ENCODE measurements around the gene BTBD18.

BTBD18 gene

DNA sequence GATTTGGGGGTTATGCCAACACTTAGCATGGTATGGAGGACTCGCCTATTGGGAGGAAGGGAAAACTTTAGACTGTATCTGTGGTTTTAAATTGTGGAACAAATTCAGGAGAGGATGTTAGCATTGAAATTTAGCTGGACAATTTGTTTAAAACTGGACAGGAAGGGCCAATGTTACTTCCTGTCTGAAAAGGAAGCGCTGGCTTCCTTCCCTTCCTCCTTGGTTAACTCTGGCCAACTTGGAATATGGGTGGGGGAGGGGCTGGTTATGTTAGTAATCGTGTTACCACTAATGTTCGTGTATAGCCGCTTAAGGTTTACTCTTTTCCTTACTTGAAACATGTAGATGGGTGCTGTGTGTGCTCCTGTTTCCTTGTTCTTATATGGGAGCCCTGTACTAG, 23.9 kb upstream of the BTBD18 start:
- no peak for DNase-seq

DNA sequence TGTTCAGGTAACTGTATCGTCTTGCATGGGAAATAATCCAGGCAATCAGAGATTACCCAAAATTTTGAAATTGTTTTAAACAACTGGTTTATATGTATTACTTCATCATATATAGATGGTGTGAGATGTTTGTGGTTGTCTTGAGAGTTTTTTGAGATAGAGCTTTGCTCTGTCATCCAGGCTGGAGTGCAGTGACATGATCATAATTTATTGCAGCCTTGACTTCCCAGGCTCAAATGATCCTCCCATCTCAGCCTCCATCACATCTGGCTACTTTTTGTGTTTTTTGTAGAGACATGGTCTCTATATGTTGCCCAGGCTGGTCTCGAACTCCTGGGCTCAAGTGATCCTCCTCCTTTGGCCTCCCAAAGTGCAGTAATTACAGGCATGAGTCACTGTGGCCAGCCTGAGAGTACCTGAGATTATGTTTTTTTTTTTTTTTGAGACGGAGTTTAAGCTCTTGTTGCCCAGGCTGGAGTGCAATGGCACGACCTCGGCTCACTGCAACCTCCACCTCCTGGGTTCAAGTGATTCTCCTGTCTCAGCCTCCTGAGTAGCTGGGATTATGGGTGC, 21.5 kb upstream of the BTBD18 start:
- no peak for DNase-seq

DNA sequence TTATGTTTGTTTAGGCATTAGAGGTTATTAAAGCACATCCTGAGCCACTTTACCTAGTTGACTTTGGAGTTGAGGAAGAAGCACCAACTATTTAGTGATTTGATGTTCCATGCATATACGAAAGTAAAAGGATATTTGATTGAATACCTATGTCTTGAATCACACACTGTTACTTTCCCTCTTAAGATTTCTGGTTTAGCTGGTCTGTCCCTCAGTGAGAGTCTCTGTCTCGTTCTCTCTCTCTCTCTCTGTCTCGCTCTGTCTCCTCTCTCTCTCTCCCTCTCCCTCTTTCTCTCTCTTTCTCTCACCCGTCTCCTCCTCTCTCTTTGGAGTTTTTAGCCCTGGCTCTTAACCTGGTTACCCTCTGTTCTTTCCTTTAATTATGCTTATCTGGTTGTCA, 20.9 kb upstream of the BTBD18 start:
- no peak for DNase-seq

DNA sequence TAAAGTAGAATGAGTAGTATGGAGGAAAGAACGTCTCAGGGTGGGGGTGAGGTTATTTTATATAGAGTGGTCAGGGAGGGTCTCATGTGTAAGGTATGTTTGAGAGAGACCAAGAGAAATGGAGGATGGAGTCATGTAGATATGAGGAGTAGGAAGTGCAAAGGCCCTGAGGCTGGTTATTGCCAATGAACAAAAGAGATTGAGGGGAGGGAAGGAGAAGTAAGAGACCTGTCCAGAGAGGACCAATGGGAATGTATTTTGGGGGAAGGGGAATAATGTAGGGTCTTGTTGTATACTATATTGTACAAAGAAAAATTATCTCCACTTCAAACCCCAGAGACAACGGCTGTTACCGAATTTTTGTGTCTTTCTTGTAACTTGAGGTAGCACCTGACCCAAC, 19.7 kb upstream of the BTBD18 start:
- no peak for DNase-seq

DNA sequence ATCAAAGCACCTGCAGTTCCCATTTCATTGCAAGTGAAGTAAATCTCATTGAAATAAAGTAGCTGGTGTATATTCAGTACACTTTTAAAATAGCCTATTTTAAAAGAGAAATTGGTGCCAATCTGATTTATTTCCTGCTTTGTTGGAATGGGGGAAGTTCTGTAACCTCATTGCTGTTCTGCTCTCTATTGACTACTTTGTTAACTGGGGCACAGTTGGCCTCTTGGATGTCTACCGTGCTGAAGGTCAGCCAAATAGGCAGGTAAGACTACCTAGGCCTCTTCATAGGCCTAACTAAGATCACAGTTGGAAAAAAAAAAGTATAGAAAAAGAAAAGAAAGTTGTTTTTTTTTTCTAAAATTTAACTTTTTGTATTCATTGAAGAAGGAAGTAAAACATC, 19.2 kb upstream of the BTBD18 start:
- no peak for DNase-seq

DNA sequence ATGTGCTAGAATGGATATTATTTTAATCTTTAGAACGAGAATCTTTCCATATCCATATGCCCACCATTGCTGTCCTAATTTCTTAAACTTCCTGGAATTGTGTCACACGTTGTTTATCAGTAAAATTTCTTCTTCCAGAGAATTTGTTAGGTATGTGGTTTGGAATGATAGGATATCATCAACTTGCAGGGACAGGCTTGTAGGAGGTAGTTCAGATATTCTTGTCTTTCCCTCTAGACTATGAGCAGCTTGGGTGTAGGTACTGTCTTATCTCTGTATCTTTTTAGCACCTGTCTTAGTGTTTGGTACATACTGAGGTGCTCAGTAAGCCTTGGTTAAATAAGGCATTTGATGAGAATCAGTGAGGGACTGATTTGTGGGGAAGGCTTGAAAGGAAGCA, 13.4 kb upstream of the BTBD18 start:
- no peak for DNase-seq

DNA sequence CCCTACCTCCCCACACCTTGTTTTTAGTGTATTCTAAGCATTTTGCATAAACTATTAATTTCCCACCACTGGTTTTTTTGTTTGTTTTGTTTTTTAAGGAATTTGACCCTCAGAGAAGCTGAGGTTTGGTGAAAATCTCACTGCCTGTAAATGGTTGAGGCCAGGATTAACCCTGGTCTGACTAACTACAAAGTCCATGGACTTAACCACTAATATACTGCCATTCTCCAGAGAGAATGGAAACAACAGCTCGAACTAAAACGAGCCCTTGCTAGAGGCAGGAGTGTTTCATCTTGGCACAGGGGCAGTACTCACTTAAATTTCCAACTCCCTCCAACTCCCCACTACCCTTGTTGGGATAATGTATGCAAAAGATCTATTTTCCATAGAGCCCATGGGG, 12.9 kb upstream of the BTBD18 start:
- no peak for DNase-seq

DNA sequence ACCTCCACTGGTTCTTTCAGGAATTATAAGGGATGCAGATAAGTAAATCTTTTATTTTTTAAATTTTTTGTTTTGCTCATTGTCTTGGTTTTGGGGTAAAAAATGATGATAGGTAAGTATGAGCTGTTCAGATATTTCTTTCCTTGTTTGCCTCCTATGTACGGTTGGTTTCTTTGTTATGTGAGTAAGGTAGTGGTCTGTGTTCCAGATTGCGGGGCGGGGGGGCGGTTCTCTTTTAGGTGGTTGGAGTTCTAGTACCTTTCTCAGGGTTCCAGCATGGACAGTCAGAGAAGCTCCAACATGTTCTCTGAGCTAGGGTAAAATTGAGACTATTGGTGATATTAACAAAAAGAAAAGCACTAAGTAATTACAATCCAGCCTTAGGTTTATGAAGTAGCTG, 12.4 kb upstream of the BTBD18 start:
- no peak for DNase-seq

DNA sequence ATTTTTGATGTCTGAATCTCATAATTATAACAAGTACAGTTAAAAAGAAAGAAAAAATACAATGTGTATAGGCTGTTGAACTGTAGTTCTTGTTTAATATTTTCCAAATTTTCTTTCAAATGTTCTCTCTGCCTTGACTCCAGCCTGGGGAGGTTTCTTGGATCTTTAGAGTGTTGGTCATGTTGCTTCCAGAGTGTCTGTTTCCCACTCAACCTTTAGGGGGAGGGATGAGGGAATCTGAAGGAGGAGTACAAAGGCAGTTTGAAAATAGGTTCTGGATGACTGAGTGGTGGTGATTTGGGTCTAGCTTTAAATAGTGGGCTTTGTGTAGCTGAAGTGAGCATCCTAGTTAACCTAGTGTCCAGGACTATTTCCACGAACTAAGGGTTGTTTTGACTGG, 11.9 kb upstream of the BTBD18 start:
- no peak for DNase-seq

DNA sequence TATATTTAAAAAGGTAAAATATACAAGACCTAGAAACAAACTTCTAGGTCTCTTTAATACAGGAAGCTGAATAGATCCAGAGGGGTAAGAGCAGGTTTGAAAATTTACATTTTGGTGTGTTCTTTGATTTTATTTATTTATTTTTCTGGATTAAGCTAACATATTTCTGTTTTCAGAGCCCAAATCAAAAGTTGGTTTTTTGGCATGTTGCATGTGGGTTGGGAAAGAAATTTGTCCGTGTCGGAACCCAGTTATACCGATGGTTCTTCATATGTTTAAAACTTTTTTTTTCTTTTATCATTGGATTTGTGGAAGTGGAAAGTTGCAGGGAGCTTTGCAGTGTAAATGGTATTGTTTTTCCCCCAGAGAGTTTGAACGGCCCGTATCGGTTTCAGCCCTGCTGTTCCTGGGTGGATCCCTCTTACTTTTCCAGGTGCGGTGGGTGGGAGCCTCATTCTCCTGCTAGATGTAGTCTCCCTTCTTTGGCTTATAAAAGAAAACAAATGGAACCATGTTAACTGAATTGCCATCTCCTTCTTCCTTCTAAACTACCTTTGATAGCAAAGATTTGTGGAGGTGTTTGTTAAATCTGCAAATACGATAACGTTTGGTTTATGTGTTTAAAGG, 10.7 kb upstream of the BTBD18 start:
- DNase-seq = no peak

DNA sequence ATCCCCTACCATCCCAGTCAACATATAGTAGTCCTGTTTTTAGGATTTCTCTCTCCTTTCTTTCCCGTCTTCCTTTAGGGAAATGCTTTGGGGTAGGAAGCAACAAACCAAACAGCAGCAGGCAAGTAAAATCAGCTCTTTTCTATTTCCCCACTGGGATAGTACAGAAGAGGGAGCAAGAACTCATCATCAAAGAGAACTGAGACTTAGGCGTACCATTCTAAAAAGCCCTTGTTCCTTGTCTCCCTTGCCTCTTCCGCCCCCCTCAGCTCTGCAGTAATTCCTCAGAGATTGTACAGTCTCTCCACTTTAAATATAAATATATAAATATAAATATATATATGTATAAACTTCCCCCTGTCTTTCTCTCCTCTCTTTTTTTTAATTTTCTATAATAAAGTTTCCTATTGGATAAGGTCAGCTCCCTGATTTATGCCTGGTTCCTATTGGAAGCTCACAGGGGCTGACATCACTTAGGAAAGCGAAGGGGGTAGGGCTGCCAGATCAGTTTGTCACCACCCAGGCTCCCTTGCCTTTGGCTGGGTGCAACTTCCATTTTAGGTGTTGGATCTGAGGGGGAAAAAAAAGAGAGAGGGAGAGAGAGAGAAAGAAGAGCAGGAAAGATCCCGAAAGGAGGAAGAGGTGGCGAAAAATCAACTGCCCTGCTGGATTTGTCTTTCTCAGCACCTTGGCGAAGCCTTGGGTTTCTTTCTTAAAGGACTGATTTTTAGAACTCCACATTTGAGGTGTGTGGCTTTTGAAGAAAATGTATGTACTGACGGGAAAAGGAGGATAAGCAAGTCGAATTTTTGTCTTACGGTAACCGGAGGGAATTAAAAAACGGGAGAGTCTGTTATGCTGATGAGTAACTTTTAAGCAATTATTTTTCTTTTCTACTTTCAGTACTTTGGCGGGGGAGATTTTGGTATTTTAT, 9.9 kb upstream of the BTBD18 start, which contains the start of gene CTNND1:
Gene CTNND1, plus strand, starts transcription at position 502 of the 934 bp plus-strand sequence. CDS start 29,677 bp downstream, outside the sequence.
- DNase-seq = no peak

DNA sequence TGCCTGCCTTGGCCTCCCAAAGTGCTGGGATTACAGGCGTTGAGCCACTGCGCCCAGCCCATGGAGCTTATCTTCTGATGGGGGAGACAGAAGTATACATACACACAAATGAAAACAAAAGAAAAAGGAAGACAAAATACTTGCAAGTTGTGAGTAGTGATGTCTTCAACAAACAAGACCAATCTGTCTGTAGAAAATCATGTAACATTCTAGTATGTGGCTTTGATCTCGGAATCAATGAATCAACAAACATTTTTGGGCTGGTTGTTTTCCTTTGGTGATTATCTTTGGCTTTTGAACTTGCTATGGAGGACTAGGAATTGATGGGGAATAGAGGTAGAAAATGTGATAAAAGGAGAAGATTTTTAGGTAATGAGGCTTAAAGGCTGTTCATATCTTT, 6.6 kb upstream of the BTBD18 start:
- no peak for DNase-seq

DNA sequence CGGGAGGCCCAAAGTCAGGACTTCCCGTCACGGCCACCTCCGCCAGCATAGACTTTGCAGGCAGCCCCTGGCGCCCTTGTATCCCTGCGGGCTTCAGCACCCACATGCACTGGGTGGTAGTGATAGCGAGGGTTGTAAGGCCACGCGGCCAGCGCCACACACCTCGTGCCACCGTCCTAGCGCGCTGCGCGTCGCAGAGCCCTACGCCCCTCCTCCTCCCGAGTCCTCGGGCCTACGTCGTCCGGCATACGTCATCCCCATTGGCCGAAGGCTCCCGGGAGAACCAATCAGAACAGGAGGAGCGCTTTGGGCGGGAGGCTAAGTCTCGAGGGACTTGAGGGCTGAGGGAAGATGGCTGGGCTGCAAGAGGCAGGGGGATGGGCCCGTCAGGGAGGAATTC, 1.3 kb upstream of the BTBD18 start:
- no peak for DNase-seq

DNA sequence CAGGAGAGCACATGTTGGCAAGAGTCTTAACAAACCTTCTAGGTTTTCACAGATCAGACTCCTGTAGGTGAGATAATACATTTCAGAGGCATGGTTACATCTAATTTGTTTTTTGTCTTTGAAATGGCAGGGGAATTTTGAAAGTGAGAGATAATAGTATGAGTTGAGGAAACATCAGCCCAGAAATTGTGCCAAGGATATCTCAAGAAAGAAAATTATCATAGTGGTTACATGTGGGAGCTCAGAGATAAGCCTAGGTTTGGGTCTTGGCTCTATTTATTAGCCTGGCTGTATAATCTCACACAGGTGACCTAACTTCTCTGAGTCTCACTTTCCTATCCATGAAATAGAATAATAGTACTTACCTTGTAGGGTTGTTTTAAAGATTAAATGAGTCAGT, 443 bp downstream of the BTBD18 start:
- DNase-seq = no peak

DNA sequence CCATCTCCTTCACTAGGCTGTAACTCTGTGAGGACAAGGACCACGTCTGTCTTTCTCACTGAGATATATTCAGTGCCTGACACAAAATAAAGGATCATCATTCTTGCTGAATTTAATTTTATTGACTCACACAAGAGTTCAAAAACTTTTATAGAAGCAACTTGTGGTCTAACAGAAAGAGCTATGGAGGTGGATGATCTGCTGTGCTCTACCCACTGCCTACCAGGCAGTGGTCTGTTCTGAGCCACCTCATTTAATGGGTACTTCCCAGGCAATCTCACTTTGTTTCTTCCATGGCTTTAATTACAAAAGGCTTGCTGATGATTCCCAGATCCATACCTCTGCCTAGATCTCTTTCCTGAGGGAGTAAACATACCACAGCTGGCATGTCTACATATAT, 4.7 kb downstream of the BTBD18 start:
- no peak for DNase-seq

DNA sequence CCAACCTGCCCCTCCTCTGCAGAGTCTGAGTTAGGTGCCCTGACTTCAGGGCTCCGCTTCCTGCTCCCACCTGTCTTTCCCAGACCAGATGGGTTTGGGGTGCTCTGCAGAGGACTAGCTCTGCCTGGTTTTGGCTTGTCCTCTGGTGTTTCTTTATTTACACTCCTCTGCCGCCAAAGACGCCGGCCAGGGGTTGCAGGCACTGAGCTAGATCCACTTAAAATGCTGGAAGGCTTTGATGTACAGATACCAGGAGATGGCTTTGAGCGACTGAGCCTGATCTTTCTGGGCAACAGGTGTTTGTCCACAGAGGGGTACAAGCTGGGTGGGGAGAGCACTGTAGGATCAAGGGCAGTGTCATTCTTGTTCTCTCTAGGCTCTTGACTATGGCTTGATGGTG, 6.4 kb downstream of the BTBD18 start:
- DNase-seq = no peak

DNA sequence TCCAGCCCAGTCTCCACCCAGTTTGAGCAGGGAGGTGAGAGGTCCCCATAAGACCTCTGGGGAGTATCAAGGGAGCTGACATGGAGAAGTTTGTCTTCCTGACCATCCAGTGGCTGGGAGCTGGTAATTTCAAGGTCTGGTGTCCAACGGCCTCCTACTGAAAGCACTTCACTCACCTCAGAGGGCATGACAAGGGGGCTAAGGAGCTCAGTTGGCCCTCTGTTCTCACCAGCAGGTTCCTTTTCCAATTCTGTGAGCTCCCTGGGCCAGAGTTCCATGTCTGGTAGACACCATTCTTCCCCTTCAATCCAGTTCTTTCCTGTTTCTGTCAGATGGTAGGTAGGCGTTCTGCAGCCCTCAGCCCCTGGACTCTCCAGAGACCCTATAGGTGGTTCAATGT, 7.3 kb downstream of the BTBD18 start:
- DNase-seq = no peak

DNA sequence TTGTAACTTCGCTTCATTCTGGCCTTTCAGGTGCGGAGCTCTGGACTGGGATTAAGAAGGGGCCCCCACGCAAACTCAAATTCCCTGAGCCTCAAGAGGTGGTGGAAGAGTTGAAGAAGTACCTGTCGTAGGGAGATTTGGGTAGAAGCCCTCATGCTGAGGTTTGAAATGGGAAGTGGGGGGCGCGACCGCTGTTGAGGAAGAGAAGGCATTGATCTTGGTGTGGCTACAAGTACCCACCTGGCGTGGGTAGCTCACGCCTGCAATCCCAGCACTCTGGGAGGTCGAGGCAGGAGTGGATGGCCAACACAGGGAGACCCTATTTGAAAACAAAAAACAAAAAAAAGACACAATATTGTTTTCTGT, 9.5 kb downstream of the BTBD18 start:
- DNase-seq = peak; percentile 25 to 45

DNA sequence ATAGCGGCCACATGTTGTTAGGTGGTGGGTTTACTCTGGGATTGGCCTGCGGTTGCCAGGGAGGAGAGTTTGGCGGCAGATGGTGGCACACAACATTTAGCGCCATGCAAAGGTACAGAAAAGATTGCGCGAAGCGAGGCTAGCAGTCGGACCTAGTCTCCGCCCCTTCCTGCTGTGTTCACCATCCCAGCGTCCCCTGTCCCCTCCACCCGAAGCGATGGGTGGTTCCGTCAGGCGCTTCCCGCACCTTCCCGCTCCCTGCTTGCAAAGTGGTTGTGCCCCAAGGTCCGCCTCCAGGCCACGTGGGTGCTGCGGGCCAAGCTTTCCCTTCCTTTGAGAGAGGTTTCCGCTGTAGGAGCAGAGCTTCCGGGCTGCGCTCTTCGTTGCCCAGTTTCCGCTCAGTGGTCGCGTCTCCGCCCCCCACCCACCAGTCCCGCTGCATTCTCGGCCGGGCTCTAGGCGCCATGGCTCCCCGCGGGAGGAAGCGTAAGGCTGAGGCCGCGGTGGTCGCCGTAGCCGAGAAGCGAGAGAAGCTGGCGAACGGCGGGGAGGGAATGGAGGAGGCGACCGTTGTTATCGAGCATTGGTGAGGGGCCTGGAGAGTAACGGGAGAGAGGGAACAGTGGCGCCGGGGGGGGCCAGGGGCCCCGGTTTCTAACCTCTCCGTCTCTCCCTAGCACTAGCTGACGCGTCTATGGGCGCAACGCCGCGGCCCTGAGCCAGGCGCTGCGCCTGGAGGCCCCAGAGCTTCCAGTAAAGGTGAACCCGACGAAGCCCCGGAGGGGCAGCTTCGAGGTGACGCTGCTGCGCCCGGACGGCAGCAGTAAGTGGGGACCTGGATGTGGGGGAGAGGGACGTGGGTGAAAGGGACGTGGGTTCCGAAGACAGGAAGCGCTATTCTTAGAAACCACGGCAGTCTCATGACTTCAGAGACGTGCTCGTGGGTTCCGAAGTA, 10.2 kb downstream of the BTBD18 start, which contains the start of gene SELENOH:
Gene SELENOH, plus strand, starts transcription at position 360 of the 955 bp plus-strand sequence. Its CDS starts 105 bp downstream, at position 465.
- peak; percentile 98 for DNase-seq

DNA sequence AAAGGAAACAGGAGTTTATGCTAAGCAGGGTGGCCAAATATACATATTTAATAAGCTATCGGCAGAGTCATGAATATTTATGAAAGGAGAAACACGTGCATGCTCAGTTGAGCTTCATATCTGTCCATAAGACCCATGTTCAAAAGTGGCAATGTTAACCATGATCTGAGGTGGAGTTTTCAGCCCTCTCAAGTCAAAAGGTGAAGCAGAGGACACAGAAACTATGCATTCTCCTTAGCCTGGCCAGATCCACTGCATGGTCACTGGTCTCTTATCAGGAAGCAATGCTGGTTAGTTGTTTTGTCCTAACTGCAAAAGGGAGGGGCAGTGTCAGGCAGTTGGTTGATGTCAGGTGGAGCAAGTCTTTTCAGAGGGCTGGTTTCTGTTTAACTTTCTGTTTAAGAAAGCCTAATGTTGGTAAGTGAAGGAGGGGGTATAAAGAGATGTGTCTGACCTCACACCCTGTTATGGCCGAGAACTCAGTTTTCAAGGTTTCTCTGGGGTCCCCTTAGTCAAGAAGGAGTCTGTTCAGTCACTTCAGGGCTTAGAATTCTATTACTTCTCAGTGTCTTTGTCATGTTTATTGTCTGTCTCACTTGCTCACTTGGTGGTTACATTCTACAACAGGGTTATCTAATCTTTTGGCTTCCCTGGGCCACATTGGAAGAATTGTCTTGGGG, 15.9 kb downstream of the BTBD18 start:
- no peak for DNase-seq

DNA sequence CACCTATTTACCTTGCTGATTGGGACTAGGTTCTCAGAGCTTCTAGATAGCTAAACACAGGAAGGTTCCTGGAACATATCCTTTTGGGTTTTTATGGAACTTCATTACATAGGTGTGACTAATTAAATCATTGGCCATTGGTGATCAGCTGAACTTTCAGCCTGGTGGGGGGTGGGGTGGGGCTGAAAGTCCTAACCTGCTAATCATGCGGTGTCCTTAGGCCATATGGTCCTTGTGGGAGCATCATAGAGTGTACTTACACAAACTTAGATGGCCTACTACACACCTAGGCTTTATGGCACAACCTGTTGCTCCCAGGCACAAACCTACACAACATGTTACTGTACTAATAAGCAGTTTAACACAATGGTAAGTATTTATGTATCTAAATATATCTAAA, 19.0 kb downstream of the BTBD18 start:
- DNase-seq = no peak

DNA sequence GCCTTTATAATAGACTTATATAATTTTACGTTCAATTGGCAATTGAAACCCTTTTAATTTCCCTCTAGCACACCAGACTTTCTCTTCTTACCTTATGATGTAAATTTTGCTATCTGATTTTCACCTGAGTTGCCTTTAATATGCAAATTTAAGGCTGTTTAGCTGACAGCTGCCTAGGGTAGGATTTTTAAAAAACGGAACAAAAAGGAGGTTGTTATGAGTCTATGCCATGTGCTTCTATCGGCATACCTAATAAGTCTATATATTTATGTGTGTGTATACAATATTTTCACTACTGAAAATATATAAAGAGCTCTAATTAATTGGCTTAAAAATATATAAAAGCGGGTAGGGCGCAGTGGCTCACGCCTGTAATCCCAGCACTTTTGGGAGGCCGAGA, 22.1 kb downstream of the BTBD18 start:
- DNase-seq = no peak

All from Kasumi-1 (cell line).